DND-41 (cell line): ENCODE data around the gene SNAP29.

Experiments used
- ATAC-seq: fragments of 200-7000 bp; cut with Tn5 transposase; 3 replicates; pipeline ENCODE4 v1.9.1; 2021; ENCODE audit warnings: low read depth; ENCODE audit not compliant: insufficient read depth
- DNase-seq: peaks from one replicate; pipeline ENCODE4 v3.0.0-alpha.2; 2020
- H2AFZ ChIP-seq: 2 replicates; pipeline ENCODE4 v1.6.0; 2012; ENCODE audit warnings: low read depth, low read length
- H3K27ac ChIP-seq: 2 replicates; pipeline ENCODE4 v1.5.1; 2012; ENCODE audit warnings: low read length, inconsistent platforms
- H3K27me3 ChIP-seq: fragments of 200-600 bp; sonication (generic); 2 replicates; pipeline ENCODE4 v1.6.0; 2012; ENCODE audit warnings: low read length, mild to moderate bottlenecking, inconsistent platforms; ENCODE audit not compliant: insufficient read depth, poor library complexity
- H3K36me3 ChIP-seq: 2 replicates; pipeline ENCODE4 v1.5.1; 2012; ENCODE audit warnings: low read length, inconsistent platforms; ENCODE audit not compliant: insufficient read depth
- H3K4me1 ChIP-seq: 2 replicates; pipeline ENCODE4 v1.5.1; 2012; ENCODE audit warnings: mild to moderate bottlenecking, low read length; ENCODE audit not compliant: insufficient read depth
- H3K4me2 ChIP-seq: 2 replicates; pipeline ENCODE4 v1.6.0; 2012; ENCODE audit warnings: mild to moderate bottlenecking, moderate library complexity, low read length, inconsistent platforms; ENCODE audit not compliant: insufficient read depth
- H3K4me3 ChIP-seq, 2 experiments: fragments of 200-600 bp in 1 of 2; shearing (Covaris generic) in 1 of 2; 2 replicates each; pipeline ENCODE4 v1.5.1; 2012 to 2016; ENCODE audit warnings: inconsistent platforms in 2 of 2, low read length in 2 of 2, mild to moderate bottlenecking in 2 of 2, low read depth in 1 of 2, moderate library complexity in 1 of 2
- H3K79me2 ChIP-seq: 2 replicates; pipeline ENCODE4 v1.6.0; 2012; ENCODE audit warnings: low read length, inconsistent platforms; ENCODE audit not compliant: insufficient read depth
- H3K9ac ChIP-seq: 2 replicates; pipeline ENCODE4 v1.6.0; 2012; ENCODE audit warnings: low read depth, mild to moderate bottlenecking, inconsistent platforms, low read length, moderate library complexity
- H3K9me3 ChIP-seq: 2 replicates; pipeline ENCODE4 v1.5.1; 2012; ENCODE audit warnings: low read length, moderate library complexity, mild to moderate bottlenecking, inconsistent platforms; ENCODE audit not compliant: insufficient read depth, severe bottlenecking
- H4K20me1 ChIP-seq: 2 replicates; pipeline ENCODE4 v1.6.0; 2012; ENCODE audit warnings: low read length; ENCODE audit not compliant: insufficient read depth
- EZH2 ChIP-seq: IDR thresholded peaks from 3 replicates; pipeline ENCODE4 v1.6.1; 2012; ENCODE audit warnings: borderline replicate concordance, low read depth, mild to moderate bottlenecking, moderate library complexity, low read length, inconsistent platforms; ENCODE audit not compliant: severe bottlenecking
- TF ChIP-seq, protein P1 (sequence below): IDR thresholded peaks from 2 replicates; pipeline ENCODE4 v1.5.1; 2012; ENCODE audit warnings: borderline replicate concordance, low read length, moderate library complexity, mild to moderate bottlenecking; ENCODE audit not compliant: poor library complexity, severe bottlenecking; ENCODE audit errors: extremely low read depth

Gene SNAP29

DNA sequence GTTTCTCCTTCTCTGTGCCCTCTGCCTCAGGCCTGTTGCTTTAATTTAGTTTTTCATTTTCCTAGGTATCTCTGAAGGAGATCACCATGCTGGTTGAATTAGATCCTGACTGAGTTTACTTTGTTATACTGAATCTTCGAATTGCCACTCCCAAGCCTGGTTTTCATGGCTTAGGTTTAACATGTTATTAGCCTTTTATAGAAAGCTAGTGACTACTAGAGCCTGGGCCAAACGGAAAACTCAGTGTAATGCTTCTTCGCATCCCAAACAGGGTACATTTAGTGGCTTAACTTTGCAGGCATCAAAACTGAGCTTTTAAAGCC lies 62.0 kb downstream of the SNAP29 start:
- Histone ChIP-seq H3K27me3 (no peaks in the 10 kb centered on the region), H3K4me3 (peak overlapping the region in 1 of 2 experiments; percentile 100; a peak in 2 of 4 replicates), H4K20me1 (peaks cover 70% of the 10 kb centered on the region), H3K27ac (peak overlapping the region; percentile 8; the same call in 1 of the 2 replicates), H3K9ac (peak overlapping the region; percentile 99; the same call in 1 of the 2 replicates), H3K9me3 (no peaks in the 10 kb centered on the region), H3K4me2 (peak overlapping the region; percentile 87), H3K4me1 (peaks cover 53% of the 10 kb centered on the region), H2AFZ (no peak overlapping the region), H3K79me2 (peaks cover 91% of the 10 kb centered on the region), H3K36me3 (peaks cover 45% of the 10 kb centered on the region)
- TF ChIP-seq EZH2: no peak
- TF ChIP-seq, protein P1, sequence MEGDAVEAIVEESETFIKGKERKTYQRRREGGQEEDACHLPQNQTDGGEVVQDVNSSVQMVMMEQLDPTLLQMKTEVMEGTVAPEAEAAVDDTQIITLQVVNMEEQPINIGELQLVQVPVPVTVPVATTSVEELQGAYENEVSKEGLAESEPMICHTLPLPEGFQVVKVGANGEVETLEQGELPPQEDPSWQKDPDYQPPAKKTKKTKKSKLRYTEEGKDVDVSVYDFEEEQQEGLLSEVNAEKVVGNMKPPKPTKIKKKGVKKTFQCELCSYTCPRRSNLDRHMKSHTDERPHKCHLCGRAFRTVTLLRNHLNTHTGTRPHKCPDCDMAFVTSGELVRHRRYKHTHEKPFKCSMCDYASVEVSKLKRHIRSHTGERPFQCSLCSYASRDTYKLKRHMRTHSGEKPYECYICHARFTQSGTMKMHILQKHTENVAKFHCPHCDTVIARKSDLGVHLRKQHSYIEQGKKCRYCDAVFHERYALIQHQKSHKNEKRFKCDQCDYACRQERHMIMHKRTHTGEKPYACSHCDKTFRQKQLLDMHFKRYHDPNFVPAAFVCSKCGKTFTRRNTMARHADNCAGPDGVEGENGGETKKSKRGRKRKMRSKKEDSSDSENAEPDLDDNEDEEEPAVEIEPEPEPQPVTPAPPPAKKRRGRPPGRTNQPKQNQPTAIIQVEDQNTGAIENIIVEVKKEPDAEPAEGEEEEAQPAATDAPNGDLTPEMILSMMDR: no peak
- DNase-seq (no peak), ATAC-seq (no peak)

DNA sequence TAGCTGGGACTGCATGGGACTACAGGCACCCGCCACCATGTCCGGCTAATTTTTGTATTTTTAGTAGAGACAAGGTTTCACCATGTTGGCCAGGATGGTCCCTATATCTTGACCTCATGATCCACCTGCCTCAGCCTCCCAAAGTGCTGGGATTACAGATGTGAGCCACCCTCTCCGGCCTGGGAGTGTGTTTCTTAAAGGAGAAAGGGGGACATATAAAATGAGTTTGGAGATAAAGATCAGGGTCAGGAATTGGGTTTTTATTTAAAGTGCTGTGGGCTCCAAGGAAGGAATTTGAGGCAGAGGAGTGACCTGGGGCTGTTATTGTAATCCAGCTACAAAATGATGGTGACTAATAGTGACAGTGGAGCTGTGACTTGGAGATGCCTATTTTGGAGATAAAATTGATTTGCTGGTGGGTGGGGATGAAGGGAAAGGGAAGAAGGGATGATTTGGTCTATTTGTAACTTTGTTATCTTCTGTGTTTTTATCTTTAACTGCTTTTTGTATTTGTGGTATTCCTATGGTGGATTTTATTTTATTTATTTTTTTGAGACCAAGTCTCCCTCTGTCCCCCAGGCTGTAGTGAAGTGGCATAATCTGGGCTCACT lies 63.4 kb downstream of the SNAP29 start:
- Histone ChIP-seq H3K4me2 (peak overlapping the region; percentile 87; the same call in 1 of the 2 replicates), H3K36me3 (peaks cover 54% of the 10 kb centered on the region), H4K20me1 (peaks cover 81% of the 10 kb centered on the region)

DNA sequence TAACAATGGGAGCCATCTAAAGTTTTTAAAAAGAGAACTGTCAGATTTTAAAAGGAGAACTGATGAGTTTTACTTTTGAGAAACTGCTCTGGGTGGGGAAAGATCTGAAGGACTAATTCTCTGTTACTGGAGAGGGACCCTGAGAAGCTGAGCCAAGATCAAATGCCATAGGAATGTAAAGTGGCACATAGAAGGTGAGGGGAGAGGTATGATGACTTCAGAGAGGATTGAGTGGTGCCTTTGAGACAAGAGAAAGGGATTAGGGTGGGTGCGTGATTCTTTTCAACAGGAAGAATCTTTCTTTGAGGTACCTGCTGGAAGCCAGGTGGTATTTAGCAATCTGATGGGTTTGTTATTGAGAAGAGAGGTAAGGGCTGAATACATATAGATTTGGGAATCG lies 67.4 kb downstream of the SNAP29 start:
- TF ChIP-seq, protein P1: no peak
- no peak for TF ChIP-seq EZH2
- H3K27me3 ChIP-seq: no peaks in the 10 kb centered on the region
- no peak overlapping the region for H2AFZ ChIP-seq
- H3K27ac ChIP-seq: no peak overlapping the region
- H3K4me1 ChIP-seq: peaks cover 28% of the 10 kb centered on the region
- peaks cover 80% of the 10 kb centered on the region for H4K20me1 ChIP-seq
- no peak for DNase-seq
- H3K9me3 ChIP-seq: no peaks in the 10 kb centered on the region
- H3K36me3 ChIP-seq: peaks cover 46% of the 10 kb centered on the region
- no peak overlapping the region for H3K9ac ChIP-seq
- no peak overlapping the region for H3K4me2 ChIP-seq
- no peak overlapping the region for H3K4me3 ChIP-seq
- peaks cover 99% of the 10 kb centered on the region for H3K79me2 ChIP-seq
- no peak for ATAC-seq

More for the DNA sequence above, 63.4 kb downstream of the SNAP29 start:
- no peaks in the 10 kb centered on the region for H3K27me3 ChIP-seq
- peaks cover 100% of the 10 kb centered on the region for H3K79me2 ChIP-seq
- H3K27ac ChIP-seq: no peak overlapping the region
- ATAC-seq (no peak), DNase-seq (no peak)
- 0 out of 2 replicates have a peak overlapping the region, but pooled peaks have one; percentile 21 for H3K9ac ChIP-seq
- peaks cover 47% of the 10 kb centered on the region for H3K4me1 ChIP-seq
- 0 out of 4 replicates have a peak overlapping the region, but pooled peaks of 1 of the 2 experiments have one; percentile 12 for H3K4me3 ChIP-seq
- H2AFZ ChIP-seq: no peak overlapping the region
- no peak for TF ChIP-seq EZH2
- TF ChIP-seq, protein P1: no peak
- no peaks in the 10 kb centered on the region for H3K9me3 ChIP-seq
